ENCODE data around the gene LDB2.

GRCh38 chr4:16836324-16836723 lies 62.1 kb downstream of the LDB2 start:
- TF ChIP-seq CTCF (IDR thresholded peaks at IDR 0.05; ENCODE audit: low read depth, low read length) (no peak), POLR2A (IDR thresholded peaks at IDR 0.05; ENCODE audit: extremely low read depth, insufficient read length) (no peak)
